ENCODE results near the gene OR6J1.
"Not testable (repeated sequence)": the region's sequence is repeated elsewhere in the genome, so short reads cannot be mapped to it uniquely, and the experiment has no call there.

The OR6J1 gene

GRCh38 chr14:22630486-22630885 is 13.7 kb downstream of the OR6J1 start:
- H3K27ac Mint-ChIP-seq: no peak overlapping the region
- H3K4me1 Mint-ChIP-seq: no peaks in the 10 kb centered on the region
- no peak for ATAC-seq
- no peak overlapping the region for H3K4me3 Mint-ChIP-seq
- H3K27me3 Mint-ChIP-seq: peaks cover 9% of the 10 kb centered on the region
- no peaks in the 10 kb centered on the region for H3K36me3 Mint-ChIP-seq
- peaks cover 8% of the 10 kb centered on the region for H3K9me3 Mint-ChIP-seq

GRCh38 chr14:22630066-22630465 is 14.1 kb downstream of the OR6J1 start:
- no peak for ATAC-seq
- no peak overlapping the region for H3K27ac Mint-ChIP-seq
- H3K4me1 Mint-ChIP-seq: no peaks in the 10 kb centered on the region
- H3K9me3 Mint-ChIP-seq: peaks cover 8% of the 10 kb centered on the region
- H3K27me3 Mint-ChIP-seq: peaks cover 9% of the 10 kb centered on the region
- no peaks in the 10 kb centered on the region for H3K36me3 Mint-ChIP-seq
- H3K4me3 Mint-ChIP-seq: no peak overlapping the region

GRCh38 chr14:22629361-22629760 is 14.8 kb downstream of the OR6J1 start:
- Mint-ChIP-seq H3K27me3 (peaks cover 9% of the 10 kb centered on the region), H3K27ac (no peak overlapping the region), H3K4me1 (no peaks in the 10 kb centered on the region), H3K4me3 (no peak overlapping the region), H3K36me3 (no peaks in the 10 kb centered on the region), H3K9me3 (peaks cover 8% of the 10 kb centered on the region)
- ATAC-seq: no peak

- ATAC-seq: no peak
- H3K36me3 Mint-ChIP-seq: no peaks in the 10 kb centered on the region
- H3K27ac Mint-ChIP-seq: no peak overlapping the region
- no peak overlapping the region for H3K4me3 Mint-ChIP-seq
- H3K27me3 Mint-ChIP-seq: peaks cover 9% of the 10 kb centered on the region
- H3K9me3 Mint-ChIP-seq: peaks cover 8% of the 10 kb centered on the region
- no peaks in the 10 kb centered on the region for H3K4me1 Mint-ChIP-seq
Observed at GRCh38 chr14:22627506-22628263, 16.5 kb downstream of the OR6J1 start.

GRCh38 chr14:22626590-22626989 is 17.6 kb downstream of the OR6J1 start:
- Mint-ChIP-seq H3K4me3 (no peak overlapping the region), H3K27ac (no peak overlapping the region), H3K36me3 (peaks cover 5% of the 10 kb centered on the region), H3K9me3 (peaks cover 8% of the 10 kb centered on the region), H3K27me3 (peaks cover 9% of the 10 kb centered on the region), H3K4me1 (no peaks in the 10 kb centered on the region)
- ATAC-seq: no peak

- ATAC-seq: no peak
- Mint-ChIP-seq H3K4me1 (no peaks in the 10 kb centered on the region), H3K27ac (no peak overlapping the region)
Observed at GRCh38 chr14:22623047-22623446, 21.1 kb downstream of the OR6J1 start.

GRCh38 chr14:22622255-22622654 is 21.9 kb downstream of the OR6J1 start:
- Mint-ChIP-seq H3K27ac (no peak overlapping the region), H3K9me3 (no peaks in the 10 kb centered on the region), H3K36me3 (peaks cover 13% of the 10 kb centered on the region), H3K27me3 (no peaks in the 10 kb centered on the region), H3K4me1 (no peaks in the 10 kb centered on the region), H3K4me3 (no peak overlapping the region)
- no peak for ATAC-seq

More at GRCh38 chr14:22623047-22623446, 21.1 kb downstream of the OR6J1 start:
- Mint-ChIP-seq H3K36me3 (peaks cover 13% of the 10 kb centered on the region), H3K27me3 (no peaks in the 10 kb centered on the region), H3K9me3 (no peaks in the 10 kb centered on the region), H3K4me3 (no peak overlapping the region)

- not testable (repeated sequence) for H3K4me3 Mint-ChIP-seq, H3K27me3 Mint-ChIP-seq, H3K27ac Mint-ChIP-seq, H3K4me1 Mint-ChIP-seq, ATAC-seq, H3K9me3 Mint-ChIP-seq
- H3K36me3 Mint-ChIP-seq: peaks cover 27% of the 10 kb centered on the region
Observed at GRCh38 chr14:22615765-22616164, 28.4 kb downstream of the OR6J1 start.

GRCh38 chr14:22614240-22614799 is 29.8 kb downstream of the OR6J1 start:
- H3K4me1 Mint-ChIP-seq: no peaks in the 10 kb centered on the region
- no peaks in the 10 kb centered on the region for H3K27me3 Mint-ChIP-seq
- ATAC-seq: no peak
- no peak overlapping the region for H3K4me3 Mint-ChIP-seq
- peaks cover 35% of the 10 kb centered on the region for H3K36me3 Mint-ChIP-seq
- no peak overlapping the region for H3K27ac Mint-ChIP-seq
- H3K9me3 Mint-ChIP-seq: no peaks in the 10 kb centered on the region

- H3K4me3 Mint-ChIP-seq: no peak overlapping the region
Observed at GRCh38 chr14:22613736-22614239, 30.4 kb downstream of the OR6J1 start.

GRCh38 chr14:22613106-22613695 is 31.0 kb downstream of the OR6J1 start:
- H3K4me3 Mint-ChIP-seq: no peak overlapping the region
- ATAC-seq: no peak
- peak overlapping the region; percentile 31 for H3K27ac Mint-ChIP-seq
- no peaks in the 10 kb centered on the region for H3K4me1 Mint-ChIP-seq
- H3K36me3 Mint-ChIP-seq: peaks cover 36% of the 10 kb centered on the region
- H3K27me3 Mint-ChIP-seq: no peaks in the 10 kb centered on the region
- no peaks in the 10 kb centered on the region for H3K9me3 Mint-ChIP-seq

More at GRCh38 chr14:22613736-22614239, 30.4 kb downstream of the OR6J1 start:
- Mint-ChIP-seq H3K27me3 (no peaks in the 10 kb centered on the region), H3K4me1 (no peaks in the 10 kb centered on the region), H3K27ac (no peak overlapping the region), H3K36me3 (peaks cover 36% of the 10 kb centered on the region), H3K9me3 (no peaks in the 10 kb centered on the region)
- no peak for ATAC-seq

- H3K27me3 Mint-ChIP-seq: no peaks in the 10 kb centered on the region
- H3K4me3 Mint-ChIP-seq: no peak overlapping the region
- no peak for ATAC-seq
- H3K9me3 Mint-ChIP-seq: no peaks in the 10 kb centered on the region
- H3K4me1 Mint-ChIP-seq: no peaks in the 10 kb centered on the region
- no peak overlapping the region for H3K27ac Mint-ChIP-seq
- peaks cover 51% of the 10 kb centered on the region for H3K36me3 Mint-ChIP-seq
Observed at GRCh38 chr14:22610931-22611330, 33.2 kb downstream of the OR6J1 start.

- Mint-ChIP-seq H3K9me3 (no peaks in the 10 kb centered on the region), H3K4me1 (peaks cover 2% of the 10 kb centered on the region), H3K4me3 (no peak overlapping the region), H3K36me3 (peaks cover 79% of the 10 kb centered on the region), H3K27ac (no peak overlapping the region), H3K27me3 (no peaks in the 10 kb centered on the region)
- ATAC-seq: no peak
Observed at GRCh38 chr14:22607291-22607690, 36.9 kb downstream of the OR6J1 start.

- ATAC-seq: no peak
- Mint-ChIP-seq H3K4me1 (peaks cover 10% of the 10 kb centered on the region), H3K9me3 (no peaks in the 10 kb centered on the region), H3K27ac (no peak overlapping the region), H3K27me3 (no peaks in the 10 kb centered on the region), H3K4me3 (no peak overlapping the region), H3K36me3 (peaks cover 79% of the 10 kb centered on the region)
Observed at GRCh38 chr14:22606380-22606779, 37.8 kb downstream of the OR6J1 start.

- Mint-ChIP-seq H3K4me1 (peaks cover 35% of the 10 kb centered on the region), H3K36me3 (peaks cover 58% of the 10 kb centered on the region), H3K9me3 (no peaks in the 10 kb centered on the region), H3K27me3 (no peaks in the 10 kb centered on the region), H3K27ac (no peak overlapping the region), H3K4me3 (no peak overlapping the region)
- ATAC-seq: no peak
Observed at GRCh38 chr14:22602862-22603261, 41.3 kb downstream of the OR6J1 start.

- peaks cover 50% of the 10 kb centered on the region for H3K36me3 Mint-ChIP-seq
- no peak overlapping the region for H3K4me3 Mint-ChIP-seq
- peaks cover 35% of the 10 kb centered on the region for H3K4me1 Mint-ChIP-seq
- H3K9me3 Mint-ChIP-seq: no peaks in the 10 kb centered on the region
- ATAC-seq: no peak
- H3K27me3 Mint-ChIP-seq: no peaks in the 10 kb centered on the region
- H3K27ac Mint-ChIP-seq: peak overlapping the region; percentile 28
Observed at GRCh38 chr14:22601996-22602395, 42.2 kb downstream of the OR6J1 start.
